NCI-H82 treated with DMSO at 0.1 percent for 48 hours (cell line): Measurements from ENCODE around the gene MGRN1.

Experiments used
- DNase-seq: peaks from one replicate; lab custom pipeline; 2025; ENCODE audit not compliant: unreplicated experiment; lab: John Stamatoyannopoulos, UW

MGRN1 gene

DNA sequence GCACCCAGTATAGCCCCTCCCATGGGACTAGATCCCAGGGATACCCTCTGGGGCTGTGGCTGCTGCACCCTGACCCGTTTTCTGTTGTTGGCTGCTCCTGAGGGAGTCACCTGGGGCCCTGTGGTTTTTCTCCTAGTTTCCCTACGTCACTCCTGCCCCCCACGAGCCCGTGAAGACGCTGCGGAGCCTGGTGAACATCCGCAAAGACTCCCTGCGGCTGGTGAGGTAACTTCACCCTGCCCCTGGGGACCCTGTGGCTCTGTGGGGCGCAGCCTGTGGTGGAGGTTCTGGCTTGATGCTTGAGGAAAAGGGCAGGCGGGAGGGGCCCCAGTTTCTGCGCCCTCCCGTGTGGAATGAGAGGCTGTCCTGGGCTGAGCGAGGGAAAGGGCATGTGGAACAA lies 27.2 kb downstream of the MGRN1 start:
- DNase-seq = no peak

- DNase-seq = no peak
These were observed 27.9 kb downstream of the MGRN1 start for GRCh38 chr16:4652561-4652960.

DNA sequence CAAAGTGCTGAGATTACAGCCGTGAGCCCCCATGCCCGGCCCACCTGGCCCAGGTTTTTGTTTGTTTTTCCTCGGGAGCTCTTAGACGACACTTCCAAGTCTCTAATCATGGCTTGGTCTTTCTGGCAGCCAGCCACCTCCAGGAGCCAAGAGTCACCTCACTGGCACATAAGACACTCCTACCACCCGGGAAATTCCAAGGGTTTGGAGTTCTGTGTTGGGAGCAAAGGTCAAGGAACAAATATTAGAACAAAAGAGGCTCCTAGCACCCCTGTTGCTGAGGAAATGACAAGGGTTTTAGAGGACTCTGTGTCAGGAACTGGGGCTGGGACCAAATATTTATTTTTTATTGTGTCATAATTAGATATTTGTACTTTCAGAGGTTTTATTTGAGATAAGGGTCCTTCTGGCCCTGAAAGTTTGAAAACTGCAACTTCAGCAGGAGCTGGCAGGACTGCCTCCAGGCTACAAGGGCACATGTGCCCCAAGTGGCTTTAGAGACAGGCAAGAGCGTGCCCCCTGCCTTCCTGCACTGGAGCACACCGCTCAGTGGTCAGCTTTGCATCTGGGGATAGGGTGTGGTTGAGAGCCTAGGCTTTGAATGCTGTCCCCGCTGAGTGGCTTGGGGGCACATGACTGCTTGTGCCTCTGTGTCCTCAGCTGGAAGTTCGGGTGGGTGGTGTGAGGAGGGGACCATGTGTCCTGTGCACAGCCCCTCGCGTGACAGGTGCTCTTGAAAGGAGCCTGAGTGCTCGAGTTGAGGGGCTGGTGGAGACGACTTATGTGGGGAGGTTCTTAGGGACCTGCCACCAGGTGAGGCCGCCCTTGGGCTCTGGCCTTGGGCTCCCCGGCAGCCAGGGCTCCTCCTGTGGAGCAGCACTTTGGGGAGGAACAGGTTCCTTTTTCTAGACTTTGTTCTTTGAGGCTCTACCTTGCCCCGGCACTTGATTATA lies 29.7 kb downstream of the MGRN1 start:
- no peak for DNase-seq

DNA sequence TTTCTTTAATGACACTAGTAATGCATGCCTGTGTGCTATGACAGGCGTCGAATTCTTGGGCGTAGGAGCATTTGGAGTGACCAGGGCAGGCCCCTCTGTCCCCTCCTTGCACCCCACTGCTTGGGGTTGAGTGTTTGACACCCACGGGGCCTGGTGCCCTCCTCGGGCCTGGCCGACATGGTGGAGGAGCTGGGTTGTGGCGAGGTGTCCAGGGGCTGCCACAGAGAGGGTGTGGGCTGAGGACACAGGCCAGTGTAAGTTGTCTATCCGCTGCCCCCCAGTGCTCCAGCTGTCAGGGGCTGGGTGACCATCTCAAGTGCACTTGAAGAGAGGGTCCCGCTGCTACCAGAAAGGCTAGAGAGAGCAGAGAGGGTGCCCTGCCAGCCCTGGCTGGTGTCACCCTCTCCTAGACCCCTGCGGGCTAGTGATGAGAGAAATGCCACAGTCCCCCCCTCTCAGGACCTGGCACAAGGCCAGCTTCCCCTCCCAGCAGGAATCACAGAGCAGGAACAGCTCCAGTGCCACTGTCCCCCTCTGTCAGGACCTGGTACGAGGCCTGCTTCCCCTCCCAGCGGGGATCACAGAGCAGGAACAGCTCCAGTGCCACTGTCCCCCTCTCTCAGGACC lies 30.5 kb downstream of the MGRN1 start:
- no peak for DNase-seq

- DNase-seq = no peak
These were observed 31.2 kb downstream of the MGRN1 start for GRCh38 chr16:4655801-4656200.

DNA sequence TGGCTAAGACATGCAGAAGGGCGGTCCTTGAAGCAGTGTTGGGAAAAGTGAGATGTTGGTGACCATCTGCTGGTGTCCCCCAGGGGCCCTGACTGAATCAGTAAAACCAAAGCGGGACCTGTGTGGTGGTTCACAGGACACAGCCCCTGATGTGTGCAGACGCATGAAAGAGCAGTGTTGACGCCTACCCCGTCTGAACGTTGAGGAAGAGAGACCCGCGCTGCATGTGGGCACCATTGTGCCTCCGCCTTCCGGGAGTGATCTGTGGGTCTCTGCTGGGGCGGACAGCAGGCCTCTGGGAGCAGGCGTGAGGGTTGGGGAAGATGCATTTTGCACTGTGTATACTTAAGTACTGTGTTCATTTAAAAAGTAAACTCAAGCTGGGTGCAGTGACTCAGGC lies 31.6 kb downstream of the MGRN1 start:
- no peak for DNase-seq

DNA sequence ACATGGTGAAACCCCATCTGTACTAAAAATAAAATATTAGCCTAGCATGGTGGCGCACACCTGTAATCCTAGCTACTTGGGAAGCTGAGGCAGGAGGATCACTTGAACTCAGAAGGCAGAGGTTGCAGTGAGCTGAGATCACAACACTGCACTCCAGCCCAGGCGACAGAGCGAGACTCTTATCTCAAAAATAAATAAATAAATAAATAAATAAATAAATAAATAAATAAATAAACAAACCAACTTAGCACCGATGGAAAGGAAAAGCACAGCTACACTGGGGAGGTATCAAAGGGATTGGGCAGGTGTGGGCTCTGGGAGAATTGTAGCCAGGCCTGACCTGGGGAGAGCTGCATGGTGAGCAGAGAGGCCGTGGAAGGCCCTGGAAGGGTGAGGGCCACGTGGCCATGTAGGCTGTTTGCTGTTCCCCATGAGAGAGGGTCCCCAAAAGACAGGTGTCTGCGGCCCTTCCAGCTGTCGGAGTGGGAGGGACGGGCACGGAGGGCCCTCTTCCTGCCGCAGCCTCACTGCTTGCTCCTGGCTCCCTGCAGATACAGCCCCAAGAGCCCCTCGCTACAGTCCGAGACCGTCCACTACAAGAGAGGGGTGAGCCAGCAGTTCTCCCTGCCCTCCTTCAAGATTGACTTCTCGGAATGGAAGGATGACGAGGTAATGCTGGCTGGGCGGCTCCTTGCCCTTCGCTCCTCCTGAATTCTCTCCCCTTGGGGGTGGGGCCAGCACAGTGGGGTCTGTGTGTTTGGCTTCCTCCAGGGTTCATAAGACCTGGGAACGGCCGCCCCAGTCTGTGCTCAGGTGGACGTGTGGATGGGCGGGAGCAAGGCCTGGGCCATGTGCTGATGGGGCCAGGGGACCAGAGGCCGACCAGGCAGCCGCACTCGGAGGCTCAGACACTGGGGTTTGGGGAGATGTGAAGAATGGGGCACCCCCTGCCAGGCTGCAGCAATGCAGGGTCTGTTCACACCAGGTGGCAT lies 32.4 kb downstream of the MGRN1 start:
- DNase-seq = no peak

- DNase-seq = no peak
These were observed 35.0 kb downstream of the MGRN1 start for GRCh38 chr16:4659363-4660353.

- DNase-seq = no peak
These were observed 35.9 kb downstream of the MGRN1 start for GRCh38 chr16:4660454-4661007.

DNA sequence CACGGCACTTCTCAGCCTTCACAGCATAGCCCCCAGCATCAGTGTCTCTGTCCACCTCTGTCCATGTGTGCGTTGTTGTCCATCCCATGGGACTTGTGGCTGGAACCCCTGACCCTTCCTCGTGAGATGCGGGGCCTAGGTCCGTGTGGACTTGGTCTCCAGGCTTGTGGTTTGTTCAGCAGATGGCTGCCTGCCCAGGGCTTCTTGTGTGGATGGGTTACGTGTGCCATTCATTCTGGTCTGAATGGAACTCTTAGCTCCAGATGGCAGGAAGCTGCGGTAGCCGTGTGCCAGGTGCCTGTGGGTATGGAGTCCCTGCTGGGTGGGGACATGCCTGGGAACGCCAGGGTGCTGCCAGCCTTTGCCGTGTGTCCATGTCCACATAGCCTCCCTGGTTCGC lies 37.0 kb downstream of the MGRN1 start:
- no peak for DNase-seq

DNA sequence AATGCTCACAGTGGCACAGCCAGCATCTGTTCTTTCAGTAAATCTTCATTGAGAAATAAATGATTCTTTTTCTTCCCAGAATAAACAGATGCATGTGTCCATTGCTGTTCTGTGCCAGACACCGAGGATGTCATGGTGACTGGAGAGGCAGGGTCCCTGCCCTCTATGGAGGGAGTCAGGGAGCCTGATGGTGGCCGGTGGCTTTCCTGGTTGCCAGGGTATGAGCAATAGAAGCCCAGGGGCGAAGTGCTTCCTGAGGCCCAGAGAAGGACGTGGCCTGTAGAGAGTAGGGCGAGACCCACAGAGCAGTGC lies 38.8 kb downstream of the MGRN1 start:
- DNase-seq = no peak

DNA sequence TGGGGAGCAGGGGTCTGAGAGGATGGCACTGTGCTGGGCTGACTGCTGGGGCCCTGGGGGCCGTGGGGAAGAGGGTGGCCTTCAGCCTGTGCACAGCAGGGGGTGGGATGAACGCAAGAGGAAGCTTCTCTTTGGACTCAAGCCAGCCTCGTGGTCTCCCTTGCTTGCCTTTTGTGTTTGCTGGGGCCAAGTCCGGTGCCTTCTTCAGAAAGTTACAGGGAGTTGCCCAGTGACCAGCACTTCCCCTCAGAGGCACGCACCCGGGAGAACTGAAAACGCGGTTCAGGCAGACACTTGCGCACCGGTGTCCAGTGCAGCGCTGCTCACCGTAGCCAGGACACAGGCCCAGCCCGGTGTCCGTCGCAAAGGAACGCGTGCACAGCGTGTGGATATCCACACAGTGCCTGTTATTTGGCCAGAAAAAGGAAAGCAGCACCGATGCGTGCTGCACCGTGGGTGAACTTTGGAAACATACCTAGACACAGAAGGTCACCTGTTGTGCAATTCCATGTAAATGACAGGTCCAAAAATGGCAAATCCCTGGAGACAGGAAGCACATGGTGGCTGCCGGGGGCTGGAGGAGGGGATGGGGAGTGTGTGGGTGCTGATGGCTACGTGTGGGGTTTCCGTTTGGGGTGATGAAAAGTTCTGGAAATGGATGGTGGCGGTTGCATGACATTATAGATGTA lies 39.3 kb downstream of the MGRN1 start:
- no peak for DNase-seq

GRCh38 chr16:4664538-4665418 lies 40.2 kb downstream of the MGRN1 start:
- DNase-seq = no peak

DNA sequence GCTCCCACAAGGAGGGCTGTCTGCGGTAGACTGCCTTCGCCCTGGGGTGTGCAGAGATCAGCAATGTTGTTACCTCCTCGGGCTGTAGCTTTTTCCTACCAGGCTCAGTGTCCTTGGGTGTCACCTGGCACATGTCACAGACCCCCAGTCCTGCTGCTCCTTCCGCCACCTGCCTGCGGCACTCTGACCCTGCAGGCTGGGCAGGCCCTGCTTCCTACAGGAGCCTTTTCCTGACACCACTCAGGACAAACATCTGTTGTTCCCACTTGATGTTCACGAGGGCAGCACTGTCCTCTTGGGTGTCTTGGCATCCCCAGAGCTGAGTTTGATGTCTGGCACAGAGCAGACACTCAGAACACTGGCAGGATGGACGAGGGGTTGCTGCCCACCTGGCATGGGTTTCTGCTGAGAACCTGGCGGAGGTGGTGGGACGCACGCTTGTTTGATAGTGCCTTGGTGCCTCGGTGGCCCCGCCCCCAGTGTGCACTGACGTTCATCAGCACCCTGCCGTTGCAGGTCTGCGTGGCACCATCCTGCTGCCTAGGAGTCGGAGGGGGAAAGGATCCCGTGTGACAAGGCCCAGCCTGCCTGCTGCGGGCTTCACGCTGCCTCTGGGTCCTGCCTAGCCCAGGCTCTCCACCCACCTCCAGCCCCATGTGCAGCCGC lies 42.0 kb downstream of the MGRN1 start:
- DNase-seq = no peak

- no peak for DNase-seq
These were observed 42.8 kb downstream of the MGRN1 start for GRCh38 chr16:4667203-4667963.

- no peak for DNase-seq
These were observed 43.8 kb downstream of the MGRN1 start for GRCh38 chr16:4668313-4668960.
